H4 (cell line): ENCODE measurements around the gene PARVG. TPM values are rescaled to one million over a fixed set of nuclear protein-coding genes. Genes with fewer than 3 reads are reported as not detected.

Experiments
- DNase-seq: peaks from one replicate; pipeline ENCODE4 v3.0.0-alpha.2; 2015; ENCODE audit warnings: low spot score
- total RNA-seq: library from RNA; depleted of rRNA; stranded (reverse); fragments of >200 nt; shearing (Covaris generic); gene quantifications from 2 replicates; pipeline ENCODE4 v1.2.3, GENCODE V29; 2014

PARVG gene
- total RNA-seq, 1 experiment from 2014 or later = 1.1 TPM

- no peak for DNase-seq
Measured at GRCh38 chr22:44196731-44197131, 16.0 kb downstream of the PARVG start.

DNA sequence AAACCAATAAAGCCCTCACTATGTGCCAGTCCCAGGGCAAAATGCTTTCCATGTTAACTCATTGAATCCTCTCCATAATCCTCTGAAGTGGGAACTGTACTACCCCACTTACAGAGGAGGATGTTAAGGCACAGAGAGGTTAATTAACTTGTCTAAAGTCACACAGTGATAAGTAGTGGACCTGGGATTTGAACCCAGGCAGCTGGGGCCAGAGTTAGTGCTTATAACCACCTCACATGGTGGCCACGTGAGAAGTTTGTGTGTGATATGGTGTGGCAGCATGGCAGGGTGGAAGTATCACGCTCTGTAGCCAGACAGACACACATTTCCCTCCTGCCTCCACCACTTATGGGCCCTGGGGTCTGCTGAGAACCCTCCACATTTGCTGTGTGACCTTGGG, 16.5 kb downstream of the PARVG start:
- no peak for DNase-seq

DNA sequence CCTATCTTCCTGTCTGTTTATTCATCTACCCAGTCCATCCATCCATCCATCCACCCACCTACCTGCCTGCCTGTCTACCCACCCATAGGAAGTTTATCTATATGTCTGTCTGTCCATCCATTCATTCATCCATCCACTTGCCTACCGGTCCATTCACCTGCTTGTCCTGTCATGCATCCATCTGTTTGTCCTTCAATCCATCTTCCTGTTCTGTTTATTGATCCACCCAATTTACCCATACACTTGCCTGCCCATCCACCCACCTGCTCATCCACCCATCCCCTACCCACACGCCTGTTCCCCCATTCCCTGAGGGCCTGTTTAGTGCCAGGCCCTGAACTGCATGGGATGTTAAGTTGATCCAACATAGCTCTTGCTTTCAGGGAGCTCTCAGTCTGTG, 18.4 kb downstream of the PARVG start:
- no peak for DNase-seq

DNA sequence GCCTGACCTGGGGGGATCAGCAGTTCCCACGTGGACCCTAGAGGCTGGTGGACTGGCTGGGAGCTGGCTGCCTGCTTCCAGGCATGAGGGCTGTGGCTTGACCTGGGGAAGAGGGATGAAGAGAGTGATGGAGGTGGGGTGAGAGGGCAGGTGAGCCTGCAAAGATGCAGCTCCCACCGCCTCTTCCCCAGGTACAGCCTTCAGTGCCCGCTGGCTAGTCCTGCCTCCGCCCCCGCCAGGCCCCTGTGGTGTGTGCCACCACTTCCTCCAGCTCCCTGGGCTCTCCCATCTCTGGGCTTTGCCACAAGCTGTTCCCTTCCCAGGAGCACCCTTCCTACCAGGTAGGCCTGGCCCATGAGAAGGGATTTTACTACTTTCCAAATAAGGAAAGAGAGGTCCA, 19.1 kb downstream of the PARVG start:
- no peak for DNase-seq

GRCh38 chr22:44200451-44200850, 19.7 kb downstream of the PARVG start:
- no peak for DNase-seq

GRCh38 chr22:44200855-44201550, 20.3 kb downstream of the PARVG start:
- DNase-seq = peak; percentile 50

- DNase-seq = no peak
Measured at GRCh38 chr22:44201665-44202064, 20.9 kb downstream of the PARVG start.

- DNase-seq = peak; percentile 89
Measured at GRCh38 chr22:44202261-44202789, 21.6 kb downstream of the PARVG start.

DNA sequence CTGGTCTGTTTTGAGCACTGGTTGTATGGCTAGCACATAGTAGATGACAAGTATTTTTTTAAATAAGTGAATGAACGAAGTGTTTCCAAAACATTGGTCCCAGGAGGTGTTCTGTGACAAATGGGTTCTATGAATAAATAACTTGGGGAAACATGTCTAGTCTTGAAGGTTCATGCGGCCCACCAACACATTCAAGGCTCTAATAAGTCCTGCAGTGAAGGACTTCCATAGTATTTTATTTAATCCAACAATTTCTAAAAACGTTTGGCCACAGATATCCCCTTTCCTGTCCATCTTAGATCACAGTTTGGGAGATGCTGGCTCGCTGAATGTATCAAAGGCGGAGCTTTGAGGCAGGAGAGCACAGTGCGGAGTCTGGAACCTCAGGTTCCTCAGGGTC, 22.5 kb downstream of the PARVG start:
- DNase-seq = no peak

- DNase-seq = no peak
Measured at GRCh38 chr22:44204739-44205515, 24.2 kb downstream of the PARVG start.

DNA sequence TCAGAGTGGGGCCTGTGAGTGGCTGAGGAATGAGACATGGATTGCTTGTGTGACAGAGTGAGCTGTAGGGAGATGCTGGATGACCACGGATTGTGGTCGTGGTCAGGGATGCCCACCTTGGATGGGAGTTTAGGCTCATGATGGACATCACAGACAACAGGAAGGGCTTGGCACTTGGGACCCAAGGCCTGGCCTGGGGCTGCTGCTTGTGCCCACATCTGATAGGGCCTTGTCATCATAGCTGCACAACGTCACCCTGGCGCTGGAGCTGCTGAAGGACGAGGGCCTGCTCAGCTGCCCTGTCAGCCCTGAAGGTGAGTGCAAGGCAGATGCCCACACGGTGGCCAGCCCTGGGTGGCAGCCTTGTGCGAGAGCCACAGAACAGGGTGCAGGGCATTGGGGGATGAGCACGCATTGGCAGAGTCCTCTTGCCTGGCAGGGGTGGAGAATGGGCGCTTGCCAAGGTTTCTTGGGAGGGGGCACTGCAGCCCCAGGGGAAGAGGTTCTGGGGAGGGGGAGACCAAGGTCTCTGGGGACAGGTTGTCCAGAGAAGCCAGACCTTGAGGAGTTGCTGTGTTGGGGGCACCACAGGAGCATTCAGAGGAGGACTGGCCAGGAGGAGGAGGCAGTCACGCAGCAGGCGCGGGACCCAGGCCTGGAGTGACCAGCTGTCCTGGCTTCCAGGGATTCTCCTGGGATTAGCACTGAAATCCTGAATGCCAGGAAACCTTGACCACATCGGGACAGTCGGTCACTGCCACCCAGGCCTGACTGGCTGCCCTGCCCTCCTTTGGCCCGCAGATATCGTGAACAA, 25.0 kb downstream of the PARVG start:
- DNase-seq = no peak

DNA sequence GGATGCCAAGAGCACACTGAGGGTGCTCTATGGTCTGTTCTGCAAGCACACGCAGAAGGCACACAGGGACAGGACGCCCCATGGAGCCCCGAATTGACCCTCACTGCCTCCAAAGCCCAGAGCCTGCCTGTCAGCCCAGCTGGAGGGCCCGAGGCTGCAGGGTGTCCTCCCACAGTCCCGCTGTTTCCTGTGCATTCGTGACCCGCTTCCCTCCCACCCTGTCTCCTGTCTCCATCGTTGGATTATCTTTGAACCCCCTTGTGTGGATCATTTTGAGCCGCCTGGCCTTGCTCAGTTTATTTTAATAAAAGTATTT, 25.6 kb downstream of the PARVG start:
- DNase-seq = no peak

DNA sequence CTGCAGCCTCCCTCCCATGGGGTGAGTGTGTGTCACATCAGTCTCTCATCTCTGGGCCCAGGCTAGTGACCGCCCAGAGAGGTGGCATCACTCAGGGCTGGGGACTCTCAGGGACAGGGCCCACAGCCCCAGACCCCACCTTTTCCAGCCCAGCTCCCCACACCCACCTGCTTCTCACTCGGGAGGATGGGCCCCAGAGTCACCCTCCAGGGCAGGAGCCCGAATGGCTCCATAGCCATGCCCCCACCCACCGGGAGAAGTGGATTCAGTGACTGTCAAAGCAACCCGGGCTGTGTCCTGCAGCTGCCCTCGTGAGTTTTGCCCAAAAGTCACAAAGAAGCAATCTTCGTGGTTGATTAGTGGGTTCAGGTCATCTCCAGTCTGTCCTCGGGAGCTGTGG, 26.0 kb downstream of the PARVG start:
- no peak for DNase-seq

DNA sequence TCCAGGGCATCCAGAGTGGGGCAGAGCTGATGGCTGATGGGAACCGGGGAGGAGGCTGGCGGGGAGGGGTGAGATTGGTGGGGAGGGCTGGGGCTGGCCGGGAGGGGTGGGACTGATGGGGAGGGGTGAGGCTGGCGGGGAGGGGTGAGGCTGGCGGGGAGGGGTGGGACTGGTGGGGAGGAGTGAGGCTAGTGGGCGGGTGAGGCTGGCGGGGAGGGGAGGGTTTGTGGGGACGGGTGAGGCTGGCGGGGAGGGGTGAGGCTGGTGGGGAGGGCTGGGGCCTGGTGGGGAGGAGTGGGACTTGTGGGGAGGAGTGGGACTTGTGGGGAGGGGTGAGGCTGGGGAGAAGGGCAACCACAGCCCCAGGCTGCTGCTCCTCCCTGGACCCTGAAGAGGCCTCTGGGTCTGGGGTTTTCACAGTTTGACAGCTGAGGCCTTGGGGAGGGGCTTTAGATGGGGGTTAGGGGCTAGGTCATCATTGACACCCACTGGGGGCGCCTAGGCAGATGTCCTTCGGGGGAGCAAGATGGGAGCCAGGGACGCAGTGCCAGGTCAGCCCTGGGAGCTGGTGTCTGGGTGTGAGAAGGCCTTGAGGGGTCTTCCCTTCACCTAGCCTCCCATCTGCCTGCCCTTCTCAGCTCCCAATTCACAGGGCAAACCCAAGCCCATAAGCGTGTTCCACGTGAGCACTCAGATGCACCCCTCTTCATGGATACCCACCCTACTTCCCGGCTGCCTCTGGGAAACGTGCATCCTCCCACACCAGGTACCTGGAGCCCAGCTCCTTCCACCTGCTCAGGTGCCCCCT, 26.7 kb downstream of the PARVG start:
- no peak for DNase-seq

DNA sequence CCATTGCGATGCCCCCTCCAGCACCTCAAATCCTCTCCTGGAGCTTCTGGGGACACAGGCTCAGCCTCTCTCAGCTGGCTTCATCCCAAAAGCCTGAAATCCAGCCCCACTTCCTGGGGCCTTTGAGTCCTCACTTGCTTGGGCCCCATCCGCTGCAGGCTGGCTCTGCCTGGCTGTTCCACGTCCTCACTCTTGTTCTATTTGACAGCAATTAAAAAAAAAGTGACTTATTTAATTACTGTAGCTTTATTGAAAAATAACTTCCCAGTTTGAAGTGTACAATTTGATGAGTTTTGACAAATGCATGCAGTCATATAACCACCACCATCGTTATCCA, 27.2 kb downstream of the PARVG start:
- DNase-seq = no peak

GRCh38 chr22:44209343-44209742, 28.6 kb downstream of the PARVG start:
- no peak for DNase-seq

DNA sequence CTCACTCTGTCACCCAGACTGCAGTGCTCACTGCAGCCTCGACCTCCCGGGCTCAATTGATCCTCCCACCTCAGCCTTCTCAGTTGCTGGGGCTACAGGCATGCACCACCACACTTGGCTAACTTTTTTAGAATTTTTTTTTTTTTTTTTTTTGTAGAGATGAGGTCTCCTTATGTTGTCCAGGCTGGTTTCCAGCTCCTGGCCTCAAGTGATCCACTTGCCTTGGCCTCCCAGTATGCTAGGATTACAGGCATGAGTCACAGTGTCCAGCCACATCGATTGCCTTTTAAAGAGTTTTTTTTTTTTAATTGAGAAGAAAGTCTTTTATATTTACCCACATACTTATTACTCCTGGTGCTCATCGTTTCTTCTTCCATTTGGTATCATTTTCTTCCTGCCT, 30.0 kb downstream of the PARVG start:
- no peak for DNase-seq

DNA sequence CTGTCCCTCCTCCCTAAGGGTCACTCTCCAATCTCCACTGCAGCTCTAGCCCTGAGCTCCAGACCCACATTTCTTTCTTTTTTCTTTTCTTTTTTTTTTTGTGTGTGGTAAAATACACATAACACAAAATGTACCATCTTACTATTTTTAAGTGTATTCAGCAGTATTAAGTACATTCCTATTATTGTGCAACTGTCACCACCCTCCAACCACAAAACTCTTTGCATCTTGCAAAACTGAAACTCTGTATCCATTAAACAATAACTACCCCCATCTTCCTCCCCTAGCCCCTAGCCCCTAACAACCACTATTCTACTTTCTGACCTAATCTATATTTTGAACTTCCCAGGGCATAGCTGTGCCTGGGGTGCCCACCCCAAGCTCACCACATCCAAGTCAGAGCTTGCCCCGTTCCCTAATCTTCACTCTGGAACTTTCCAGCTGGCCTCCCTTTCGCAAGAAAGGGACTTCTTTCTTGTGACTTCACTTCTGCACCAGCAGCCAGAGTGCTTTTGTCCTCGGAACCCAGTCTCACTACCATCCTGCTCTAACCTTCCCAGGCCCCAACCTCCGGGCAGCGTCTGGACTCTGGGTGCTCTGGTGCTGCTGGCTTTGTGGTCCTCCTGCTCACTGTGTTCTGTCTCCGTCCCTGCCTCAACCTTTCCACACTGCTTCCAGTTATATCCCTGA, 30.7 kb downstream of the PARVG start:
- DNase-seq = no peak

DNA sequence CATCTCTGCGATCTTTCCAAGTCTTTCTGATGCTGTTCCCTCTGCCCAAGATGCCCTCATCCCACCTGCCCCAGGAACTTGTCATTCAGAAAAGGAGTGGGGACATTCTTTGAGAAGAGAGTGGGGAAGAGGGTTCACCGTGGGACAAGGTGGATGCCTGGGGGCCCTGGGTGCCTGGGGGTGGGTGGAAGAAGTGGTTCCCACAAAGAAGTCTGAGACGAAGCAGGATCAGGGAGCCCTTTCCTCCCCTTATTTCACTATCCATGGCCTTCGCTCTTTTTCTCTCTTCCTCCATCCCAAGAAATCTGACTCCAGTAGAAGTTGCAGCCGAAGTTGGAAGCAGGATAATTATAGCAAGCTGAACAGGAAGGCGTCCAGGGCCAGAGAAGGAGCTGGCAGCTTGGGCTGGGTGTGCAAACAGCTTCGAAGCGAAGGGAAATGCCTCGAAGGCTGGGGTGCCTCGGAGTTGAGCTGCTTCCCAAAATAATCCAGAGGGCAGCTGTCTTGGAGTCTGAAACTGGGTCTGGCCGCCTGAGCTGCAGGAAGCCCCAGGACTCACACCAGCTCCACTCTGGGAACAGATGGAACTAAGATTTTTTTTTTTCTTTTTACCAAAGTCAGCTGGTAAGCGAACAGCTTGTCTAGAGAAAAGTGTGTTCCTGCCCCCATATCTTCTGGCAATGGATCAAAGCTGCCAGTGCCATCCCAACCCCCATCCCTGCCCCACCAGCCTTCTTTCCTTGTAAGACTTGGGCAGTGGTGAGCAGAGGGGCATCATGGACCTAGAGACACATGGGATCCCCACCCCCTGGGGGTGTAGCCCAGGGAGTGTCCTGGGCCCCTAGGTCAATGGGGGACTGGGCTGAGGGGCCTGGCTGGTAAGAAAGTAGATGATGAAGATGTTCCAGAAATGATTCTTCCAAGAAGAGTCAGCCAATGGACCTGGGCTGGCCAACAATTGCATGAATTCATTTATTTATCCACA, 31.5 kb downstream of the PARVG start:
- no peak for DNase-seq

DNA sequence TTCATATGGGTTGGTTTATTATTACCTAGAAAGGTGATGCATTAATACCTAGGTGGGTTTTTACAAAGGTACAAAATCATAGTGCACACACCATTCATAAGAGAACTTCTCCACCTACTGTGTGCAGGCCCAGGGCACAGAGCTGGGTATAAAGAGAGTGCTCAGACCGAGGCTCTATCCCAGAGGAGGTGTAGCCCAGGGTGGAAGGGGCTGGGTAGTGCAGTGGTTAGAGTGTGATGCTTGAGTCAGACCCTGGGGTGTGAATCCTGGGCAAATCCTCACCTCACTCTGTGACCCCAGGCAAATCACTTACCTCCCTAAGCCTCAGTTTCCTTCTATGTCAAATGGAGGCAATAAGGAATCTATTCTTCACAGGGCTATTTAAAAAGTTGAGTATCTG, 32.2 kb downstream of the PARVG start:
- DNase-seq = no peak
